ENCODE results near the gene NEGR1.

The NEGR1 gene

GRCh38 chr1:72282271-72283021, at the start of gene NEGR1:
TSS of gene NEGR1 (minus strand) at chr1:72282539.
- peak; percentile 56 to 96 (median 87) for DNase-seq
- intact Hi-C loops (cut with DNase I) = no loop called here

- intact Hi-C loops (cut with DNase I) = no loop called here
- DNase-seq = no peak
These were observed 44.2 kb upstream of the NEGR1 start for GRCh38 chr1:72326494-72326893.

DNA sequence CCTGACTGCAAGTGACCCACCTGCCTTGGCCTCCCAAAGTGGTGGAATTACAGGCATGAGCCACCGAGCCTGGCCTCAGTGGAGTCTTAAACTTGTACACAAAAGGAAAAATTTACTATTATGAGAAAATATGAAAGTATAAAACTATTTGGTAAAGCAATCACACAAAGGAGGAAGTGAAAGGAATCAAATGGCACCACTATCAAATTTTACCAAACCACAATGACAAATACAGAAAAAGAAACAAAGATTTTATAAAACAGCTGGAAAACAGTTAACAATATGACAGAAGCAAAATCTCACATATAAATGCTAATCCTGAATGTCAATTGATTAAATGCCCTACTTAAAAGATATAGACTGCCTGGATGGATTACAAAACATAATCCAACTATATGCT, 42.1 kb upstream of the NEGR1 start:
- intact Hi-C loops (cut with DNase I) = no loop called here
- no peak for DNase-seq

- intact Hi-C loops (cut with DNase I) = no loop called here
- no peak for DNase-seq
These were observed 40.6 kb upstream of the NEGR1 start for GRCh38 chr1:72322910-72323309.

- intact Hi-C loops (cut with DNase I) = no loop called here
- DNase-seq = no peak
These were observed 14.2 kb upstream of the NEGR1 start for GRCh38 chr1:72296501-72296900.

GRCh38 chr1:72288886-72289285, 6.5 kb upstream of the NEGR1 start:
- intact Hi-C loops (cut with DNase I) = no loop called here
- DNase-seq = no peak

DNA sequence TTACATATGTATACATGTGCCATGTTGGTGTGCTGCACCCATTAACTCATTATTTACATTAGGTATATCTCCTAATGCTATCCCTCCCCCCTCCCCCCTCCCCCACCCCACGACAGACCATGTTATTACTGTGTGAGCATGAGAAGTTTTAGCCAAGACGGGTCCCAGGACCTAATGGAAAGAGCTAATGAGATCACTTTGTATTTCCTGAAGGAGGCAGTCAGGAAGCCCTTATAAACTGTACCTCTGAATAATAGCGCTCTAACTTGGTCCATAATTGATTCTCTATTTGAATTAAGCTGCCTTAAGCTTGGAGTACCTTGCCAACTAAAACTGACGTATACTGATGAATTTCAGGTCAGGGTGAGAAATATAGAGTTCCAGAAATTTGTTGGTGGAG, 4.1 kb upstream of the NEGR1 start:
- no peak for DNase-seq
- intact Hi-C loops (cut with DNase I) = no loop called here

DNA sequence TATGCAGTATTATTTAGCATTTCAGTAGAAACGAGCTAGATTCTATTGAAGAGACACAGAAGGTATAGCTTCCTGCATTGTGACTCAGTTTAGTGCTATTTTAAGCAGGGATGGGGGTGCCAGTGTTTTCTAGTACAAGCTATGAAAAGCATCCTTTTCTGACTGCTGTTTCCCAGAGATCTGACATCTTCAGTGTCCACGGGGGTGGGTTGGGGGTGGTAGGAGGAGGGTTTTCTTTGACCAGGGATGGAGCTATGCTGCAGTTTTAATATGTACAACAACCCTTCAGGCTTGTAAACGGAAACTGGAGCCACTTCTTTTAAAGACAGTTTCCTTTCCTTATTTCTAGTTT, 2.7 kb upstream of the NEGR1 start:
- DNase-seq = peak in 40 of 42 donors; percentile 14 to 78 (median 49)
- intact Hi-C loops (cut with DNase I) = no loop called here

GRCh38 chr1:72284348-72285073, 2.2 kb upstream of the NEGR1 start:
- intact Hi-C loops (cut with DNase I) = no loop called here
- peak; percentile 36 to 86 (median 66) for DNase-seq

GRCh38 chr1:72284084-72284347, 1.7 kb upstream of the NEGR1 start:
- DNase-seq = peak in 1 of 42 donors; percentile 30
- intact Hi-C loops (cut with DNase I) = no loop called here

GRCh38 chr1:72283307-72284083, 1.2 kb upstream of the NEGR1 start:
- intact Hi-C loops (cut with DNase I) = no loop called here
- peak; percentile 78 to 95 (median 90) for DNase-seq

DNA sequence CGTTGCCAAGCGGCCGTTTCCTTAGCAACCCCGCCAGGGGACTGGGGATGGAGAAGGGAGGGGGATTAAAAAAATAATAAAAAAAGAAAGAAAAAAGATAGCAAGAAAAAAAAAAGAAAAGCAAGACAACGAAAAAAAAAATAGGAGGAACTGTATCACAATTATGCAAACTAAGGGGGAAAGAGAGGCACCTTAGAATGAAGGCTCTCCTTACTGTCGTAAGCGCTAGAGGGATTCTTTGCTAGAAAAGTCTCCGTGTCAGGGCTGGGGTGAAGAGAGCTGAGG, 625 bp upstream of the NEGR1 start:
- no peak for DNase-seq
- intact Hi-C loops (cut with DNase I) = no loop called here

GRCh38 chr1:72281637-72282270, 585 bp downstream of the NEGR1 start:
- intact Hi-C loops (cut with DNase I) = no loop called here

GRCh38 chr1:72281144-72281543, 1.2 kb downstream of the NEGR1 start:
- peak in 10 of 42 donors; percentile 2 to 44 (median 11) for DNase-seq
- intact Hi-C loops (cut with DNase I) = no loop called here

More at GRCh38 chr1:72281637-72282270, 585 bp downstream of the NEGR1 start:
- DNase-seq = peak in 37 of 42 donors; percentile 8 to 57 (median 34)

GRCh38 chr1:72280711-72281110, 1.6 kb downstream of the NEGR1 start:
- intact Hi-C loops (cut with DNase I) = no loop called here
- DNase-seq = peak in 7 of 42 donors; percentile 2 to 38 (median 9)

DNA sequence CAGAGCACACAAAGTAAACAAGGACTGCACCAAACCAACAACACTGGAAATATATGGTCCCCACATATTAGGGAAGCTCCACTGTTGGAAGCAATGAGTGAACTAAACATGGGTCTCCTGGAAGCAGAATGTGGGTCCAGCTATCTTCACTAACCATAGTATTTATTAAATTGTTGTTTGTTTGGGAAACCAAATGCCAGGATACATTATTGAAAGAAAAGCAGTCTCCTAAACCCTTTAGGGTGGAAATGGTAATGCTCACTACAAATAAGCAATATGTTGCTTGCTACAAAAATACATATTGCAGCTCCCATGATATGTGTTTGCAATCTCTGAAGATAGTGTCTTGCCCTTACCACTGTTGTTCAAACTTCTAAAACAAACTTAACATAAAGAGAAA, 2.2 kb downstream of the NEGR1 start:
- no peak for DNase-seq
- intact Hi-C loops (cut with DNase I) = no loop called here

DNA sequence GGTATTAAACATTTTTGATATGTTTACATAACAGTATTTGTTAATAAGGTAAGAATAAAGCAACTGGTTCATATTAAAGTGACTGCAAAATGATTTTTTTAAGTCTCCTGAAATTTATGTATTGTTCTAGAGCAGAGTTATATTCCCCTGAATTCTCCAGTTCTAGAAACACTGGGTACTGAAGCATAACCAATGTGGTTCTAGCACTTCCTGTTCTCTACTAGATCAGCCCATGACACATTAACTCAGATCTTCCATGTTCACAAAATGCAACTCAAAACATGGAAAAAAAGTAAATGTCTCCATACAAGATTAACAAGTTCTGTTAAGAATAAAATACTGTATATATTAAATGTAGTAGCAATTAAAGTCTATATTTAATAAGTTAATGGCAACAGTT, 3.9 kb downstream of the NEGR1 start:
- intact Hi-C loops (cut with DNase I) = no loop called here
- DNase-seq = no peak

DNA sequence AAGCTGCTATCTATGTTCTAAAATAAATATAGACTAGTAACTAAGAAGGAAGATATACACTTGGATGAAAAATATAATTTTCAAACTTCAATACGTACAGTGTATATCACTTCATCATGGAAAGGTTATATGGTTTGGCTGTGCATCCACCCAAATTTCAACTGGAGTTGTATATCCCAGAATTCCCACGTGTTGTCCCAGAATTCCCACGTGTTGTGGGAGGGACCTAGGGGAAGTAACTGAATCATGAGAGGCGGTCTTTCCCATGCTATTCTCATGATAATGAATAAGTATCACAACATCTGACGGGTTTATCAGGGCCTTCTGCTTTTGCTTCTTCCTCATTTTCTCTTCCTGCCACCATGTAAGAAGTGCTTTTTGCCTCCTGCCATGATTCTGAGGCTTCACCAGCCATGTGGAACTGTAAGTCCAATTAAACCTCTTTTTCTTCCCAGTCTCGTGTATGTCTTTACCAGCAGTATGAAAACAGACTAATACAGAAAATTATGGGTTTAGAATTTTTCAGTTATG, 10.7 kb downstream of the NEGR1 start:
- no peak for DNase-seq
- intact Hi-C loops (cut with DNase I) = no loop called here

GRCh38 chr1:72262735-72263134, 19.6 kb downstream of the NEGR1 start:
- intact Hi-C loops (cut with DNase I) = no loop called here
- no peak for DNase-seq

DNA sequence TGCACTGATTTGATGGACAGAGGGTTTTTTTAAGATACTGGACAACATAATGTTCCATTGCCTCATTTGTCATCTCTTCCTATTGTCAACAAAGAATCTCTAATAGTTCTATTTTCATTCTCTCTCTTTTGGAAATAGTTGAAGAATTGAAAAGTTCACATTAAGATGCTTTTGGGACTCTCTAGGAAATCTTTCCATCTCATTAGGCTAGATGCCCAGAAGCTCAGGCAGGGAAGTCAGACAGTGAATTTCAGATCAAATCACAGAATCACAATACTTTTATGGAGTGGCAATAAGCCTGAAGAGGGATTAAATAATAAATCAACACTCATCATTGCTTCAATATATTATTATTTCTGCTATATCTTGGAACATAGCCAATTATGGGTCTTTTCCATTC, 29.2 kb downstream of the NEGR1 start:
- DNase-seq = no peak
- intact Hi-C loops (cut with DNase I) = no loop called here
